HG03354 (cell line): ENCODE measurements around the gene ZNF316.
"Not testable (repeated sequence)": the region's sequence is repeated elsewhere in the genome, so short reads cannot be mapped to it uniquely, and the experiment has no call there.

ENCODE experiments used
- ATAC-seq: cut with Tn5 transposase; IDR thresholded peaks from one replicate; pipeline ENCODE4 v1.9.1; 2021; ENCODE audit warnings: mild to moderate bottlenecking; ENCODE audit not compliant: unreplicated experiment, poor library complexity, severe bottlenecking

The ZNF316 gene

GRCh38 chr7:6658618-6659345, 21.7 kb downstream of the ZNF316 start:
- ATAC-seq: no peak

DNA sequence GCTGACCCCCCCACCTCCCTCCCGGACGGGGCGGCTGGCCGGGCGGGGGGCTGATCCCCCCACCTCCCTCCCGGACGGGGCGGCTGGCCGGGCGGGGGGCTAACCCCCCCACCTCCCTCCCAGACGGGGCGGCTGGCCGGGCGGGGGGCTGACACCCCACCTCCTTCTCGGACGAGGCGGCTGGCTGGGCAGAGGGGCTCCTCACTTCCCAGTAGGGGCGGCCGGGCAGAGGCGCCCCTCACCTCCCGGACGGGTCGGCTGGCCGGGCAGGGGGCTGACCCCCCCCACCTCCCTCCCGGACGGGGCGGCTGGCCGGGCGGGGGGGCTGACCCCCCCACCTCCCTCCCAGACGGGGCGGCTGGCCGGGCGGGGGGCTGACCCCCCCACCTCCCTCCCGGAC, 33.7 kb downstream of the ZNF316 start:
- not testable (repeated sequence) for ATAC-seq

DNA sequence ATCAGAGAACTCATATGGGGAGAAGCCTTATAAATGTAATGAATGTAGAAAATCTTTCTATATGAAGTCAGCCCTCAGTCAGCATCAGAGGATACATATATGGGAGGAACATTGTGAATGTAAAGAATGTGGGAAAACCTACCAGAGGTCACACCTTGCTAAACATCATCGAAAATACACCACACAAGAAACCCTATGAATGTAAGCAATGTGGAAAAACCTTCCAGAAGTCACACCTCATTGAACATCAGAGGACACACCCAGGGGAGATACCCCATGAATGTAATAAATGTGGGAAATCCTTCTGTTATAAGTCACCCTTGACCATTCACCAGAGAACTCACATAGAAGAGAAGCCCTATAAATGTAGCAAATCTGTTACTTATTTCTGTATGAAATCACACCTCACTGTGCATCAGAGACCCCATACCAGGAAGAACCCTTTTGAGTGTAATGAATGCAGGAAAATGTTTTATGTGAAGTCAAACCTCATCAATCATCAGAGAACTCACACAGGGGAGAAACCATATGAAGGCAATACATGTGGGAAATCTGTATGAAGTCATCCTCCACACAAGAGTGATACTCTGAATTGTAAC, 38.8 kb downstream of the ZNF316 start:
- ATAC-seq: no peak

- ATAC-seq: no peak
Measured at GRCh38 chr7:6680146-6680545, 43.0 kb downstream of the ZNF316 start.

DNA sequence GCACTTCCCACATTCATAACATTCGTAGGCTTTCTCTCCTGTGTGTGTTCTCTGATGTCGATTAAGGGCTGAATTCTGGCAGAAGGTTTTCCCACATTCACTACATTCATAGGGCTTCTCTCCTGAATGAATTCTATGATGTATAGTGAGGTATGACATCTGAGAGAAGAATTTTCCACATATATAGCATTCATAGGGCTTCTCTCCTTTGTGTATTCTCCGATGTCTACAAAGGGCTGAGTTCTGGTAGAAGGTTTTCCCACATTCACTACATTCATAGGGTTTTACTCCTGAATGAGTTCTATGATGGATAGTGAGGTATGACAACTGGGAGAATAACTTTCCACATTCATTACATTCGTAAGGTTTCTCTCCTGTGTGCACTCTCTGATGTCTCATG, 54.0 kb downstream of the ZNF316 start:
- no peak for ATAC-seq

DNA sequence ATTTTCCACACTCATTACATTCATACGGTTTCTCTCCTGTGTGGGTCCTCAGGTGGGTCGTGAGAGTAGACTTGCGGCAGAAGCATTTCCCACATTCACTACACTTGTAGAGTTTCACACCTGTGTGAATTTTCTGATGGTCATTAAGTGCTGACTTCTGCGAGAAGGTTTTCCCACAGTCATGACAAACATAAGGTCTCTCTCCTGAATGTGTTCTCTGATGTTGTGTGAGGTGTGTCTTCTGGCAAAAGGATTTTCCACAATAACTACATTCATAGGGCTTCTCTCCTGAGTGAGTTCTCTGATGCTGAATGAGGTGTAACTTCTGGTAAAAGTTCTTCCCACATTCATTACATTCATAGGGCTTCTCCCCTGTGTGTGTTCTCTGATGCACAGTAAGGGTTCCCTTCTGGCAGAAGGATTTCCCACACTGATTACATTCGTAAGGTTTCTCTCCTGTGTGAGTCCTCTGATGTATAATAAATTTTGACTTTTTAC, 54.5 kb downstream of the ZNF316 start:
- no peak for ATAC-seq

- no peak for ATAC-seq
Measured at GRCh38 chr7:6700793-6701192, 63.7 kb downstream of the ZNF316 start.

DNA sequence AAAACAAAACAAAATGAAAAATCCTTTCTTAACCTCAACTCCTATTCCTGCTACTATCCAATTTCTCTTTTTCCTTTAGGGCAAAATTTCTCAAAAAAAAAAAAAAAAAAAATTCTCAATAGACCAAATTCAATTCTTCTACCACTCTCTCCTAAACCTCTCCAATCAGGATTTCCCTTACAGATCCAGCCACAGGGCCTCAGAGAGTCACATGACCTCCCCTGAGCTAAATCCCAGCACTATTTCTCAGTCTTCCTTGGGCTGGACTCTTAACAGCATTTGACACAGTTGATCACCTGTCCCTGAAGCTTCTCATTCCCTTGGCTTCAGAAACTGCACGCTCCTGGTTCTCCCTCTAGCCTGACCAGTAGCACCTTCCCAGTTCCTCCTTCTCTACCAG, 64.7 kb downstream of the ZNF316 start:
- no peak for ATAC-seq
